Smooth muscle cell of trachea (primary cell): ENCODE results near the gene DUOX1. TPM values are rescaled to one million over a fixed set of nuclear protein-coding genes. Genes with fewer than 3 reads are reported as not detected.

ENCODE experiments used
- total RNA-seq: library from RNA; depleted of rRNA; stranded (reverse); fragments of >200 nt; gene quantifications from 2 replicates; pipeline ENCODE4 v1.2.1, GENCODE V29; 2014

Gene DUOX1
- under 0.01 and 0.99 TPM in 2 replicates for total RNA-seq

GRCh38 chr15:45129651-45130129 is at the start of gene DUOX1, which contains the start of gene DUOXA1:
Gene DUOX1, plus strand, starts transcription at chr15:45129994. Its CDS starts 1,973 bp downstream, at chr15:45131967.
Gene DUOXA1, minus strand, starts transcription at chr15:45129879. Its CDS starts 6,865 bp downstream, at chr15:45123014.

DNA sequence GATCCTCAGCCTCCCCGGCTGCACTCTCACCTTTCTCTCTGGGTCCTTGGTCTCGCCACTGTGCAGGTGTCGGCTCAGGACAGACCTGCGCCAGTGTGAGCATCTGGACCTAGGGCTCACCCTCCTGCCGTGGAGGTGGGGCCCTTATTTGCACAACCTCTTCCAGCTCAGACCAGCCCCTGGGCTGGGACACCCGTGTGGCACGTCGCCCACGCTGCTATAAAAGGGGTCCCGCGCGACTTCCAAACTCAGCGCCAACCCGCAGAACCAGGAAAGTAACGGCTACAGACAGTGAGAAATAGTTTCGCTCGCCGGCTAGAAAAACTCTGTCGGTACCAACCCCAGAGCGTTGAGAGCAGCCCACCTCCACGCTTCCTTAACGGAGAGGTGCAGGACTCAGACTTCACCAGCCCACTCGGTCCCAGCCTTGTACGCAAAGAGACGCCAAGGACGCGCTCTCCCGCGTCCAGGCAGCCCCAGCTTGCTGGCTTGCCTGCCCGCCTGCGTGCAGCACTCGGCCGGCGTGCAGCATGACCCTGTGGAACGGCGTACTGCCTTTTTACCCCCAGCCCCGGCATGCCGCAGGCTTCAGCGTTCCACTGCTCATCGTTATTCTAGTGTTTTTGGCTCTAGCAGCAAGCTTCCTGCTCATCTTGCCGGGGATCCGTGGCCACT is 15.6 kb upstream of the DUOX1 start, which contains the start of the genes DUOX2 and DUOXA2:
Gene DUOX2, minus strand, starts transcription at position 97 of the 675 bp plus-strand sequence. CDS start 761 bp downstream, outside the sequence.
Gene DUOXA2, plus strand, starts transcription at position 251 of the 675 bp plus-strand sequence. Its CDS starts 280 bp downstream, at position 531.

GRCh38 chr15:45187894-45188830 is 58.4 kb downstream of the DUOX1 start, which contains the start of gene SHF:
Gene SHF, minus strand, starts transcription at chr15:45187966. Its CDS starts 15 bp downstream, at chr15:45187951.

Other genes with a start within 250 kb of the DUOX1 start
- gene TERB2, start 173.3 kb upstream of the DUOX1 start, total RNA-seq = not detected in 2 replicates
- gene SORD, start 106.8 kb upstream of the DUOX1 start, total RNA-seq = 12.4 and 16.6 TPM in 2 replicates
- 0.17 TPM in 1 of 2 replicates, not detected in the other for gene DUOX2, start 15.8 kb upstream of the DUOX1 start, total RNA-seq
- gene DUOXA2, start 15.7 kb upstream of the DUOX1 start, total RNA-seq = not detected in 2 replicates
- gene DUOXA1, start 115 bp upstream of the DUOX1 start, total RNA-seq = 0.17 TPM in 1 of 2 replicates, not detected in the other
- gene SHF, start 58.0 kb downstream of the DUOX1 start, total RNA-seq = 2.5 and 4.3 TPM in 2 replicates
- not detected in 2 replicates for gene SLC28A2, start 122.2 kb downstream of the DUOX1 start, total RNA-seq
- 0.17 and 0.44 TPM in 2 replicates for gene GATM, start 248.6 kb downstream of the DUOX1 start, total RNA-seq